Transverse colon (tissue), 4 donors: ENCODE data around the gene KCNC4. TPM values are rescaled to one million over a fixed set of nuclear protein-coding genes. Genes with fewer than 3 reads are reported as not detected.
A peak's percentile ranks its signal among the peaks of the same experiment; 100 is the strongest.

Experiments used
- DNase-seq: peaks from one replicate; pipeline ENCODE4 v3.0.0-alpha.2; 2019
- H3K27ac ChIP-seq, 4 donors: fragments of 200-600 bp; sonication (generic); 2 replicates each; pipeline ENCODE4 v1.5.1; 2016 to 2018; ENCODE audit warnings: inconsistent platforms in 4 of 4
- H3K27me3 ChIP-seq: fragments of 200-600 bp; sonication (generic); 2 replicates; pipeline ENCODE4 v1.5.1; 2017; ENCODE audit warnings: inconsistent platforms
- H3K36me3 ChIP-seq, 4 donors: fragments of 200-600 bp; sonication (generic); 2 replicates each; pipeline ENCODE4 v1.5.1; 2017 to 2019; ENCODE audit warnings: inconsistent platforms in 4 of 4
- H3K4me1 ChIP-seq, 4 donors: fragments of 200-600 bp; sonication (generic); 2 replicates each; pipeline ENCODE4 v1.5.1; 2017 to 2020; ENCODE audit warnings: inconsistent platforms in 4 of 4
- H3K4me3 ChIP-seq, 4 donors: fragments of 200-600 bp; sonication (generic); 1 replicate in 1 of 4; 2 replicates in 3 of 4; pipeline versions ENCODE4 v1.5.1 to v1.6.1; 2017 to 2019; ENCODE audit warnings: inconsistent platforms in 4 of 4
- H3K9me3 ChIP-seq, 2 donors: fragments of 200-600 bp; sonication (generic); 2 replicates each; pipeline ENCODE4 v1.5.1; 2017 to 2019; ENCODE audit warnings: inconsistent platforms in 2 of 2
- CTCF ChIP-seq, 5 experiments: fragments of 200-600 bp in 3 of 5; fragments of 450-650 bp in 2 of 5; sonication (generic) in 3 of 5; IDR thresholded peaks; 1 replicate in 2 of 5; 2 replicates in 3 of 5; pipeline ENCODE4 v1.5.1; 2016 to 2017; ENCODE audit warnings: antibody characterized with exemption in 5 of 5, inconsistent platforms in 3 of 5, mild to moderate bottlenecking in 2 of 5, moderate library complexity in 1 of 5
- EP300 ChIP-seq: sonication (generic); formaldehyde crosslinking; IDR thresholded peaks from one replicate; pipeline ENCODE4 v1.6.1; 2017; ENCODE audit warnings: antibody characterized with exemption, low read depth
- POLR2A ChIP-seq: fragments of 450-650 bp; IDR thresholded peaks from one replicate; pipeline ENCODE4 v1.6.1; 2016; ENCODE audit warnings: antibody characterized with exemption, mild to moderate bottlenecking, moderate library complexity
- POLR2AphosphoS5 ChIP-seq, 3 donors: sonication (generic); formaldehyde crosslinking; IDR thresholded peaks; one replicate each; pipeline ENCODE4 v1.6.1; 2016; ENCODE audit warnings: antibody characterized with exemption in 3 of 3
- WGBS, 2 donors: methylation state at CpG; one replicate each; pipeline ENCODE4 v1.1.5; 2018; ENCODE audit warnings: low coverage in 1 of 2; 5-methylcytosine and 5-hydroxymethylcytosine counted together
- in situ Hi-C, 4 donors: fragments of 200-750 bp; cut with MboI; loops; one replicate each; pipeline versions ENCODE4 v1.15.0 to v1.15.1; 2017; ENCODE audit warnings: low sequenced_read_pairs in 3 of 4, low pct_ligation_motif_present in 1 of 4, low pct_unique_long_range_greater_than_20kb in 1 of 4
- intact Hi-C: fragments of 100-400 bp; cut with DNase I; formaldehyde crosslinking; loops from one replicate; pipeline ENCODE4 v1.15.1; 2023; ENCODE audit warnings: low total_unique reads
- total RNA-seq, 4 donors: library from RNA; depleted of rRNA; stranded (reverse); fragments of >200 nt; gene quantifications; one replicate each; pipeline ENCODE4 v1.1.0, GENCODE V29; 2016

The KCNC4 gene
- total RNA-seq, 4 donors from 2014 or later = 1.8 to 25.8 (median 4.9) TPM

GRCh38 chr1:110206261-110206920, 3.7 kb upstream of the KCNC4 start:
- peaks cover 1% of the 10 kb centered on the region for H3K27me3 ChIP-seq
- no peak for DNase-seq
- H3K36me3 ChIP-seq = no peaks in the 10 kb centered on the region
- H3K4me3 ChIP-seq = no peak overlapping the region
- in situ Hi-C loops = loop anchor here in 1 of 4 donors (10.0 kb wide), 1 partner anchor 248 kb away; the partner anchor contains the start of gene PROK1
- WGBS, 2 donors = 88 to 100% methylated on average over 1 to 11 of the region's 11 CpGs
- TF ChIP-seq EP300 (no peak), POLR2AphosphoS5 (IDR thresholded peaks at IDR 0.05) (no peak), CTCF (IDR thresholded peaks at IDR 0.05) (no peak)
- H3K27ac ChIP-seq = no peak overlapping the region
- H3K9me3 ChIP-seq = no peaks in the 10 kb centered on the region
- intact Hi-C loops = no loop called here
- peaks cover 5 to 30% (median 9%) of the 10 kb centered on the region in 4 donors for H3K4me1 ChIP-seq

DNA sequence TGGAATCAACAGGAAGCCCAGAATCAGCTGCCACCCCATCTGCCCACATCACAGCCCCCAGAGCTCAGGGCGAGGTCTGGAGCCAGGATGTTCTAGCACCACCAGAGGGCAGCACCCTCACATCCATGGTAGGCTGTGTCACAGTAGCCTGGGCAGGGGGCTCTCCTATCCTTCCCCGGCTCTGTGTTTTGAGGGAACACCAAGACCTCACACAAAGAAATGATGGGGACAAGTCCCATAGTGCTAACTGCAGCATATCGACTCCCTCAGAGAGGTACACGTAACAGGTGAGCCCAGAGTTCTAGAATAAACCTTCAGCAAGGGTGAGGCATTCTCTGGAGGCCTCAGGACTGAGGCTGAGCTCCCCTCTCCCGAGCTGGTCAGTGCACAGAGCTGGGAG, 2.3 kb upstream of the KCNC4 start:
- DNase-seq = peak; percentile 74
- no peak overlapping the region for H3K4me3 ChIP-seq
- TF ChIP-seq CTCF (IDR thresholded peaks at IDR 0.05) (peak; percentile 84 to 89 (median 87)), EP300 (no peak), POLR2A (no peak), POLR2AphosphoS5 (IDR thresholded peaks at IDR 0.05) (no peak)
- no peak overlapping the region for H3K27ac ChIP-seq
- peaks cover 7% of the 10 kb centered on the region for H3K27me3 ChIP-seq
- intact Hi-C loops = no loop called here
- no peaks in the 10 kb centered on the region for H3K9me3 ChIP-seq
- in situ Hi-C loops = loop anchor here in 1 of 4 donors (10.0 kb wide), 1 partner anchor 247 kb away; the partner anchor contains the start of gene PROK1
- no peaks in the 10 kb centered on the region for H3K36me3 ChIP-seq
- 26% methylated on average over 5 of the region's 5 CpGs; no CpG with 5 or more reads in 1 of the 2 donors for WGBS, 2 donors
- H3K4me1 ChIP-seq = peaks cover 5 to 36% (median 14%) of the 10 kb centered on the region in 4 donors

GRCh38 chr1:110208916-110209645, 1.0 kb upstream of the KCNC4 start:
- WGBS, 2 donors = 41 to 54% methylated on average over 3 to 7 of the region's 7 CpGs
- DNase-seq = no peak

More at GRCh38 chr1:110208916-110209645, 1.0 kb upstream of the KCNC4 start:
- Histone ChIP-seq H3K27me3 (peaks cover 7% of the 10 kb centered on the region), H3K4me3 (peak overlapping the region in 3 of 4 donors; percentile 72 to 90 (median 88)), H3K27ac (peak overlapping the region; percentile 87 to 96 (median 92)), H3K4me1 (peaks cover 5 to 30% (median 14%) of the 10 kb centered on the region in 4 donors), H3K9me3 (no peaks in the 10 kb centered on the region), H3K36me3 (no peaks in the 10 kb centered on the region)
- in situ Hi-C loops = loop anchor here in 1 of 4 donors (10.0 kb wide), 1 partner anchor 246 kb away; the partner anchor contains the start of gene PROK1
- intact Hi-C loops = no loop called here
- TF ChIP-seq POLR2A (no peak), EP300 (no peak), CTCF (IDR thresholded peaks at IDR 0.05) (no peak), POLR2AphosphoS5 (IDR thresholded peaks at IDR 0.05) (no peak)
